ENCODE measurements around the gene PPP1R7. TPM values are rescaled to one million over a fixed set of nuclear protein-coding genes. Genes with fewer than 3 reads are reported as not detected.

PPP1R7 gene
- total RNA-seq, 1 donor from 2014 or later: 43.1 TPM

- no peak overlapping the region for H3K4me3 Mint-ChIP-seq (ENCODE audit: unreplicated experiment)
- no peak for DNase-seq (ENCODE audit: low spot score)
- H3K27ac Mint-ChIP-seq (ENCODE audit: unreplicated experiment): no peak overlapping the region
- TF ChIP-seq, protein P1, sequence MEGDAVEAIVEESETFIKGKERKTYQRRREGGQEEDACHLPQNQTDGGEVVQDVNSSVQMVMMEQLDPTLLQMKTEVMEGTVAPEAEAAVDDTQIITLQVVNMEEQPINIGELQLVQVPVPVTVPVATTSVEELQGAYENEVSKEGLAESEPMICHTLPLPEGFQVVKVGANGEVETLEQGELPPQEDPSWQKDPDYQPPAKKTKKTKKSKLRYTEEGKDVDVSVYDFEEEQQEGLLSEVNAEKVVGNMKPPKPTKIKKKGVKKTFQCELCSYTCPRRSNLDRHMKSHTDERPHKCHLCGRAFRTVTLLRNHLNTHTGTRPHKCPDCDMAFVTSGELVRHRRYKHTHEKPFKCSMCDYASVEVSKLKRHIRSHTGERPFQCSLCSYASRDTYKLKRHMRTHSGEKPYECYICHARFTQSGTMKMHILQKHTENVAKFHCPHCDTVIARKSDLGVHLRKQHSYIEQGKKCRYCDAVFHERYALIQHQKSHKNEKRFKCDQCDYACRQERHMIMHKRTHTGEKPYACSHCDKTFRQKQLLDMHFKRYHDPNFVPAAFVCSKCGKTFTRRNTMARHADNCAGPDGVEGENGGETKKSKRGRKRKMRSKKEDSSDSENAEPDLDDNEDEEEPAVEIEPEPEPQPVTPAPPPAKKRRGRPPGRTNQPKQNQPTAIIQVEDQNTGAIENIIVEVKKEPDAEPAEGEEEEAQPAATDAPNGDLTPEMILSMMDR (IDR thresholded peaks at IDR 0.05): no peak
- H3K4me1 Mint-ChIP-seq (ENCODE audit: low read depth): no peaks in the 10 kb centered on the region
- H3K36me3 Mint-ChIP-seq (ENCODE audit: low read depth): no peaks in the 10 kb centered on the region
- no peaks in the 10 kb centered on the region for H3K27me3 Mint-ChIP-seq (ENCODE audit: low read depth)
- H3K9me3 Mint-ChIP-seq (ENCODE audit: low read depth): no peaks in the 10 kb centered on the region
These were observed 39.4 kb upstream of the PPP1R7 start for GRCh38 chr2:241110607-241111439.

DNA sequence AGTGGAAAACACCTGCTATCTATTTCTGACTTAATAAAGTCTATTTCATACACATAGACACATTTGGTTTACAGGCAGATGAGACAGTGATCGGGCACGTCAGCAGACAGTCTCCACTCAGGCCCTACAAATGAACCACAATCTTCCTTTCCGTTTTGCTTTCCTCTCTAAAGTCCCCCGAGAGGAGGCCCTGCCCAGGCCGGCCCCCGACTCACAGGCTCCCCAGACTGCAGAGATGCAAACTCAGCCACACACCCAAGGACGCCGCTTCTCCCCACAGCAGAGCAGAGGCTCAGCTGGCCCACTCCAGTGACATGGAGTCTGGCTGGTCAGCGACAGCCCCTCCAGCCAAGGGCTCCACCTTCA lies 38.8 kb upstream of the PPP1R7 start:
- Mint-ChIP-seq H3K27me3 (ENCODE audit: low read depth) (no peaks in the 10 kb centered on the region), H3K36me3 (ENCODE audit: low read depth) (no peaks in the 10 kb centered on the region), H3K27ac (ENCODE audit: unreplicated experiment) (no peak overlapping the region), H3K4me1 (ENCODE audit: low read depth) (no peaks in the 10 kb centered on the region), H3K4me3 (ENCODE audit: unreplicated experiment) (no peak overlapping the region), H3K9me3 (ENCODE audit: low read depth) (no peaks in the 10 kb centered on the region)
- TF ChIP-seq, protein P1 (IDR thresholded peaks at IDR 0.05): no peak
- DNase-seq (ENCODE audit: low spot score): no peak

- Mint-ChIP-seq H3K27ac (ENCODE audit: unreplicated experiment) (no peak overlapping the region), H3K4me1 (ENCODE audit: low read depth) (no peaks in the 10 kb centered on the region), H3K9me3 (ENCODE audit: low read depth) (no peaks in the 10 kb centered on the region), H3K27me3 (ENCODE audit: low read depth) (no peaks in the 10 kb centered on the region), H3K4me3 (ENCODE audit: unreplicated experiment) (no peak overlapping the region), H3K36me3 (ENCODE audit: low read depth) (no peaks in the 10 kb centered on the region)
- TF ChIP-seq, protein P1 (IDR thresholded peaks at IDR 0.05): no peak
- DNase-seq (ENCODE audit: low spot score): no peak
These were observed 38.2 kb upstream of the PPP1R7 start for GRCh38 chr2:241112046-241112445.

- H3K4me1 Mint-ChIP-seq (ENCODE audit: low read depth): no peaks in the 10 kb centered on the region
These were observed 37.7 kb upstream of the PPP1R7 start for GRCh38 chr2:241112592-241112991.

DNA sequence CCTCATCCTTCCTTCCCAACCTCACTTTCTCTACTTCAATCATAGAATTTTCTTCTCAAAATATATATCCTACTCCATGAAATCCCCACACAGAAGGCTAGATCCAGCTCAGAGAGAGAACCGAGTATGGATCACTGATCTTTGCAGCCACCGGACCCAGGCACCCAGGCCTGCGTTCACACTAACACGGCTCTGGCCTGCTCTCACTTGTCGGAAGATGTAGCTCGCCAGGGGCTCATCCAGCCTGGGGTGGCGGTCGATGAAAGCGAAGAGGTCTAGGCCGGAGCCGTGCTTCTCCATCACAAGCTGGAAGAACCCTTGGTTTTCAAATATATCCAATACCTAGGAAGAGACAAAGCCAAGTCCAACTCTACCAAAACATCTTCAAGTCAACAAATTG lies 35.4 kb upstream of the PPP1R7 start:
- no peak for DNase-seq (ENCODE audit: low spot score)
- no peaks in the 10 kb centered on the region for H3K27me3 Mint-ChIP-seq (ENCODE audit: low read depth)
- no peak overlapping the region for H3K4me3 Mint-ChIP-seq (ENCODE audit: unreplicated experiment)
- no peaks in the 10 kb centered on the region for H3K36me3 Mint-ChIP-seq (ENCODE audit: low read depth)
- no peaks in the 10 kb centered on the region for H3K4me1 Mint-ChIP-seq (ENCODE audit: low read depth)
- TF ChIP-seq, protein P1 (IDR thresholded peaks at IDR 0.05): no peak
- no peaks in the 10 kb centered on the region for H3K9me3 Mint-ChIP-seq (ENCODE audit: low read depth)
- no peak overlapping the region for H3K27ac Mint-ChIP-seq (ENCODE audit: unreplicated experiment)

More at GRCh38 chr2:241112592-241112991, 37.7 kb upstream of the PPP1R7 start:
- no peak for DNase-seq (ENCODE audit: low spot score)
- Mint-ChIP-seq H3K36me3 (ENCODE audit: low read depth) (no peaks in the 10 kb centered on the region), H3K27ac (ENCODE audit: unreplicated experiment) (no peak overlapping the region), H3K4me3 (ENCODE audit: unreplicated experiment) (no peak overlapping the region), H3K9me3 (ENCODE audit: low read depth) (no peaks in the 10 kb centered on the region), H3K27me3 (ENCODE audit: low read depth) (no peaks in the 10 kb centered on the region)
- TF ChIP-seq, protein P1 (IDR thresholded peaks at IDR 0.05): no peak
